NOMO-1 (cell line): Measurements from ENCODE around the gene USB1.

ENCODE experiments used
- DNase-seq, 2 experiments: peaks; one replicate each; lab custom pipeline; 2025; ENCODE audit not compliant: unreplicated experiment in 2 of 2; lab: John Stamatoyannopoulos, UW

Gene USB1

GRCh38 chr16:58013201-58013956, 12.2 kb downstream of the USB1 start:
- DNase-seq, result no peak

GRCh38 chr16:58016840-58017446, 15.7 kb downstream of the USB1 start:
- no peak for DNase-seq

GRCh38 chr16:58018803-58019202, 17.6 kb downstream of the USB1 start:
- no peak for DNase-seq

GRCh38 chr16:58019866-58020538, 18.8 kb downstream of the USB1 start:
- no peak for DNase-seq

GRCh38 chr16:58020628-58021521, 19.7 kb downstream of the USB1 start:
- DNase-seq, result peak in 1 of 2 experiments; percentile 10

- no peak for DNase-seq
Measured at GRCh38 chr16:58021661-58022551, 20.7 kb downstream of the USB1 start.

GRCh38 chr16:58022601-58023371, 21.6 kb downstream of the USB1 start:
- DNase-seq, result no peak

GRCh38 chr16:58024486-58025350, 23.5 kb downstream of the USB1 start:
- DNase-seq, result peak; percentile 33 to 44

- peak; percentile 46 to 67 for DNase-seq
Measured at GRCh38 chr16:58025351-58026138, 24.3 kb downstream of the USB1 start, which contains the start of gene MMP15. MMP15 (plus strand) TSS chr16:58025754; CDS start chr16:58026351, 597 bp downstream.

GRCh38 chr16:58026139-58026704, 25.0 kb downstream of the USB1 start:
- DNase-seq, result no peak

GRCh38 chr16:58026705-58027160, 25.5 kb downstream of the USB1 start:
- no peak for DNase-seq

- DNase-seq, result no peak
Measured at GRCh38 chr16:58027161-58027915, 26.1 kb downstream of the USB1 start.

- DNase-seq, result no peak
Measured at GRCh38 chr16:58027916-58028455, 26.8 kb downstream of the USB1 start.

GRCh38 chr16:58028541-58029070, 27.4 kb downstream of the USB1 start:
- no peak for DNase-seq

- no peak for DNase-seq
Measured at GRCh38 chr16:58029410-58029809, 28.2 kb downstream of the USB1 start.
